HG03159 (cell line): ENCODE results near the gene RASL11B.

ENCODE experiments used
- ATAC-seq: cut with Tn5 transposase; IDR thresholded peaks from one replicate; pipeline ENCODE4 v1.9.1; 2021; ENCODE audit warnings: mild to moderate bottlenecking, moderate library complexity; ENCODE audit not compliant: unreplicated experiment

RASL11B gene

GRCh38 chr4:52873191-52873590 lies 11.1 kb downstream of the RASL11B start:
- ATAC-seq, result no peak

GRCh38 chr4:52873861-52874343 lies 11.8 kb downstream of the RASL11B start:
- no peak for ATAC-seq

GRCh38 chr4:52874948-52875347 lies 12.8 kb downstream of the RASL11B start:
- no peak for ATAC-seq

- ATAC-seq, result no peak
These were observed 14.0 kb downstream of the RASL11B start for GRCh38 chr4:52876069-52876468.

GRCh38 chr4:52877036-52877435 lies 14.9 kb downstream of the RASL11B start:
- no peak for ATAC-seq

GRCh38 chr4:52877694-52878093 lies 15.6 kb downstream of the RASL11B start:
- ATAC-seq, result no peak

GRCh38 chr4:52879471-52879870 lies 17.4 kb downstream of the RASL11B start:
- no peak for ATAC-seq

- no peak for ATAC-seq
These were observed 18.9 kb downstream of the RASL11B start for GRCh38 chr4:52880994-52881393.

- ATAC-seq, result no peak
These were observed 21.1 kb downstream of the RASL11B start for GRCh38 chr4:52883183-52883621.

- ATAC-seq, result no peak
These were observed 21.9 kb downstream of the RASL11B start for GRCh38 chr4:52883707-52884669.

- ATAC-seq, result no peak
These were observed 22.9 kb downstream of the RASL11B start for GRCh38 chr4:52884994-52885393.

- no peak for ATAC-seq
These were observed 27.2 kb downstream of the RASL11B start for GRCh38 chr4:52889354-52889753.

- ATAC-seq, result no peak
These were observed 27.8 kb downstream of the RASL11B start for GRCh38 chr4:52889778-52890520.

- no peak for ATAC-seq
These were observed 28.3 kb downstream of the RASL11B start for GRCh38 chr4:52890521-52890791.

GRCh38 chr4:52891743-52892142 lies 29.6 kb downstream of the RASL11B start:
- ATAC-seq, result no peak

GRCh38 chr4:52892880-52893279 lies 30.8 kb downstream of the RASL11B start:
- no peak for ATAC-seq

GRCh38 chr4:52894443-52894842 lies 32.3 kb downstream of the RASL11B start:
- no peak for ATAC-seq

GRCh38 chr4:52903273-52903672 lies 41.2 kb downstream of the RASL11B start:
- ATAC-seq, result no peak

- ATAC-seq, result no peak
These were observed 42.3 kb downstream of the RASL11B start for GRCh38 chr4:52904421-52904820.

GRCh38 chr4:52907510-52907909 lies 45.4 kb downstream of the RASL11B start:
- no peak for ATAC-seq

- no peak for ATAC-seq
These were observed 48.0 kb downstream of the RASL11B start for GRCh38 chr4:52910115-52910514.
